Choroid plexus epithelial cell (primary cell): ENCODE results near the gene BRD1.

Experiments used
- DNase-seq: peaks from one replicate; pipeline ENCODE4 v3.0.0-alpha.2; 2010; ENCODE audit warnings: low read depth
- H3K4me3 ChIP-seq: 2 replicates; pipeline ENCODE4 v1.5.1; 2011; ENCODE audit warnings: low read depth, mild to moderate bottlenecking, control low read depth, low read length, moderate library complexity
- CTCF ChIP-seq: conservative IDR thresholded peaks from 2 replicates; pipeline ENCODE4 v1.5.1; 2011; ENCODE audit warnings: low read depth, mild to moderate bottlenecking, control low read depth, inconsistent platforms, low read length, moderate library complexity

Gene BRD1

GRCh38 chr22:49867303-49868265, 39.9 kb upstream of the BRD1 start:
- DNase-seq: no peak
- TF ChIP-seq CTCF: no peak
- no peak overlapping the region for H3K4me3 ChIP-seq

GRCh38 chr22:49866646-49867045, 39.0 kb upstream of the BRD1 start:
- DNase-seq: no peak
- TF ChIP-seq CTCF: no peak
- H3K4me3 ChIP-seq: no peak overlapping the region

GRCh38 chr22:49866134-49866533, 38.5 kb upstream of the BRD1 start:
- no peak for DNase-seq
- no peak overlapping the region for H3K4me3 ChIP-seq
- no peak for TF ChIP-seq CTCF

GRCh38 chr22:49865156-49865555, 37.5 kb upstream of the BRD1 start:
- no peak overlapping the region for H3K4me3 ChIP-seq
- TF ChIP-seq CTCF: no peak
- DNase-seq: no peak

- no peak overlapping the region for H3K4me3 ChIP-seq
- no peak for DNase-seq
- no peak for TF ChIP-seq CTCF
Measured at GRCh38 chr22:49863931-49864330, 36.3 kb upstream of the BRD1 start.

- no peak for TF ChIP-seq CTCF
- H3K4me3 ChIP-seq: no peak overlapping the region
- DNase-seq: no peak
Measured at GRCh38 chr22:49862496-49862776, 34.8 kb upstream of the BRD1 start.
